PC-3 (cell line): ENCODE results near the gene NTM. TPM values are rescaled to one million over a fixed set of nuclear protein-coding genes. Genes with fewer than 3 reads are reported as not detected.

Experiments
- ATAC-seq: fragments of 200-7000 bp; cut with Tn5 transposase; 2 replicates; pipeline ENCODE4 v1.9.1; 2020; ENCODE audit warnings: mild to moderate bottlenecking, moderate library complexity
- BruUV-seq: library from RNA; stranded (reverse); fragments of 400-500 nt; replicated peaks from 2 replicates; lab custom pipeline; 2021; lab: Mats Ljungman, UMichigan
- CTCF ChIA-PET: fragments of 300-600 bp; sonication (Branson Sonifier 250); formaldehyde crosslinking; loops from one replicate; lab custom pipeline; 2022; ENCODE audit warnings: antibody characterized with exemption; lab: Charles Lee
- POLR2A ChIA-PET: fragments of 300-600 bp; sonication (Branson Sonifier 250); formaldehyde crosslinking; loops from one replicate; lab custom pipeline; 2022; ENCODE audit warnings: antibody characterized with exemption; ENCODE audit not compliant: unreplicated experiment; lab: Charles Lee
- DNase-seq: peaks from one replicate; pipeline ENCODE4 v3.0.0-alpha.2; 2015
- H2AFZ ChIP-seq: fragments of 300-600 bp; sonication (generic); 2 replicates; pipeline ENCODE4 v1.6.0; 2016; ENCODE audit warnings: antibody characterized with exemption, low read length
- H3F3A ChIP-seq: fragments of 300-600 bp; sonication (generic); one replicate; pipeline ENCODE4 v1.6.0; 2017; ENCODE audit warnings: antibody characterized with exemption, low read length, control low read depth, mild to moderate bottlenecking; ENCODE audit not compliant: unreplicated experiment
- H3K27ac ChIP-seq: fragments of 300-600 bp; sonication (generic); 2 replicates; pipeline ENCODE4 v1.5.1; 2016; ENCODE audit warnings: mild to moderate bottlenecking, low read length
- H3K27me3 ChIP-seq: fragments of 300-600 bp; sonication (generic); 2 replicates; pipeline ENCODE4 v1.6.1; 2016; ENCODE audit warnings: low read length, mixed read lengths
- H3K36me3 ChIP-seq: fragments of 300-600 bp; sonication (generic); 2 replicates; pipeline ENCODE4 v1.6.1; 2016; ENCODE audit warnings: low read depth, mixed run types, low read length, mixed read lengths
- H3K4me1 ChIP-seq: fragments of 300-600 bp; sonication (generic); 2 replicates; pipeline ENCODE4 v1.5.1; 2016; ENCODE audit warnings: low read length; ENCODE audit not compliant: insufficient read depth
- H3K4me2 ChIP-seq: fragments of 300-600 bp; sonication (generic); 2 replicates; pipeline ENCODE4 v1.6.0; 2016; ENCODE audit warnings: low read length
- H3K4me3 ChIP-seq: fragments of 300-600 bp; sonication (generic); 2 replicates; pipeline ENCODE4 v1.5.1; 2016; ENCODE audit warnings: mild to moderate bottlenecking, low read length, mixed read lengths
- H3K79me2 ChIP-seq: fragments of 300-600 bp; sonication (generic); 2 replicates; pipeline ENCODE4 v1.6.1; 2017; ENCODE audit warnings: low read length, mixed read lengths
- H3K9ac ChIP-seq: fragments of 300-600 bp; sonication (generic); 2 replicates; pipeline ENCODE4 v1.6.0; 2016; ENCODE audit warnings: mild to moderate bottlenecking, low read length
- H3K9me2 ChIP-seq: fragments of 300-600 bp; sonication (generic); replicated peaks from 2 replicates; pipeline ENCODE4 v1.6.1; 2016; ENCODE audit warnings: mixed run types, low read length, mixed read lengths
- H3K9me3 ChIP-seq: fragments of 300-600 bp; sonication (generic); 2 replicates; pipeline ENCODE4 v1.6.1; 2016; ENCODE audit warnings: low read length, mixed read lengths
- H4K20me1 ChIP-seq: fragments of 300-600 bp; sonication (generic); 2 replicates; pipeline ENCODE4 v1.6.1; 2016; ENCODE audit warnings: low read length, mixed read lengths
- EZH2 ChIP-seq: fragments of 300-600 bp; sonication (generic); IDR thresholded peaks from one replicate; pipeline ENCODE4 v1.6.1; 2017; ENCODE audit warnings: antibody characterized with exemption, mild to moderate bottlenecking, low read length; ENCODE audit not compliant: unreplicated experiment
- EZH2phosphoT487 ChIP-seq: fragments of 300-600 bp; sonication (generic); IDR thresholded peaks from 2 replicates; pipeline ENCODE4 v1.6.1; 2018; ENCODE audit warnings: mild to moderate bottlenecking, antibody characterized with exemption, low read length, borderline replicate concordance
- intact Hi-C: fragments of 100-400 bp; cut with micrococcal nuclease; formaldehyde crosslinking; loops from 2 replicates; pipeline ENCODE4 v1.9.0; 2023
- total RNA-seq: library from RNA; depleted of rRNA; stranded (reverse); fragments of >200 nt; gene quantifications from 2 replicates; pipeline ENCODE4 v1.2.3, GENCODE V29; 2014
- TF ChIP-seq, protein P1 (sequence below): fragments of 300-600 bp; sonication (generic); conservative IDR thresholded peaks from 2 replicates; pipeline ENCODE4 v1.5.1; 2017; ENCODE audit warnings: antibody characterized with exemption, low read depth, mild to moderate bottlenecking, low read length

NTM gene
- total RNA-seq, 1 experiment from 2014 or later, result not detected

DNA sequence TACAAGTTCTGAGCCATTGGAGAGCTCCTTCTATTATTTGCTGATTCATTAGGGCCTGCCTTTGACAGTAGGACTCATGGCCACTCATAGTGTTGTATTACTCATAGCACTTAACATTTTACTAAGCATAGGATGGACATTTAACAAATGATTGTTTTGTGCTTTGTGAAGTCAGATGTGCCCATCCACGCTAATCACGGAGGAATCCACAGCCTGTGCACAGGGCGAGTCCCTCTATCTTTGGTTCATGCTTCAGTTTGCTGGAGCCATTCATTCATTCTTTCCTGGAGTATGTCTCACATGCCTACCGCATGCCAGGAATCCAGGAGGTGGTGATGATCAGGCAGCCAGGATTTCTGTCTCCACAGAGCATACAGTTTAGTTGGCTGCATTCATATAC, 254.1 kb downstream of the NTM start:
- peaks cover 74% of the 10 kb centered on the region for H3K27me3 ChIP-seq
- ChIA-PET POLR2A (no interaction called here), CTCF (no interaction called here)
- no peaks in the 10 kb centered on the region for H3K9me3 ChIP-seq
- H3K4me2 ChIP-seq, result no peak overlapping the region
- no peak overlapping the region for H3K9ac ChIP-seq
- no peaks in the 10 kb centered on the region for H3K4me1 ChIP-seq
- DNase-seq (no peak), ATAC-seq (no peak)
- H3K36me3 ChIP-seq, result no peaks in the 10 kb centered on the region
- intact Hi-C loops, result no loop called here
- no peaks in the 10 kb centered on the region for H4K20me1 ChIP-seq
- no TSS peak for BruUV-seq
- no peaks in the 10 kb centered on the region for H3K9me2 ChIP-seq
- H3K79me2 ChIP-seq, result no peaks in the 10 kb centered on the region
- TF ChIP-seq EZH2, result no peak
- no peak for TF ChIP-seq EZH2phosphoT487
- TF ChIP-seq, protein P1, sequence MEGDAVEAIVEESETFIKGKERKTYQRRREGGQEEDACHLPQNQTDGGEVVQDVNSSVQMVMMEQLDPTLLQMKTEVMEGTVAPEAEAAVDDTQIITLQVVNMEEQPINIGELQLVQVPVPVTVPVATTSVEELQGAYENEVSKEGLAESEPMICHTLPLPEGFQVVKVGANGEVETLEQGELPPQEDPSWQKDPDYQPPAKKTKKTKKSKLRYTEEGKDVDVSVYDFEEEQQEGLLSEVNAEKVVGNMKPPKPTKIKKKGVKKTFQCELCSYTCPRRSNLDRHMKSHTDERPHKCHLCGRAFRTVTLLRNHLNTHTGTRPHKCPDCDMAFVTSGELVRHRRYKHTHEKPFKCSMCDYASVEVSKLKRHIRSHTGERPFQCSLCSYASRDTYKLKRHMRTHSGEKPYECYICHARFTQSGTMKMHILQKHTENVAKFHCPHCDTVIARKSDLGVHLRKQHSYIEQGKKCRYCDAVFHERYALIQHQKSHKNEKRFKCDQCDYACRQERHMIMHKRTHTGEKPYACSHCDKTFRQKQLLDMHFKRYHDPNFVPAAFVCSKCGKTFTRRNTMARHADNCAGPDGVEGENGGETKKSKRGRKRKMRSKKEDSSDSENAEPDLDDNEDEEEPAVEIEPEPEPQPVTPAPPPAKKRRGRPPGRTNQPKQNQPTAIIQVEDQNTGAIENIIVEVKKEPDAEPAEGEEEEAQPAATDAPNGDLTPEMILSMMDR, result no peak
- H2AFZ ChIP-seq, result no peak overlapping the region
- H3F3A ChIP-seq, result no peaks in the 10 kb centered on the region
- no peak overlapping the region for H3K27ac ChIP-seq
- H3K4me3 ChIP-seq, result no peak overlapping the region

DNA sequence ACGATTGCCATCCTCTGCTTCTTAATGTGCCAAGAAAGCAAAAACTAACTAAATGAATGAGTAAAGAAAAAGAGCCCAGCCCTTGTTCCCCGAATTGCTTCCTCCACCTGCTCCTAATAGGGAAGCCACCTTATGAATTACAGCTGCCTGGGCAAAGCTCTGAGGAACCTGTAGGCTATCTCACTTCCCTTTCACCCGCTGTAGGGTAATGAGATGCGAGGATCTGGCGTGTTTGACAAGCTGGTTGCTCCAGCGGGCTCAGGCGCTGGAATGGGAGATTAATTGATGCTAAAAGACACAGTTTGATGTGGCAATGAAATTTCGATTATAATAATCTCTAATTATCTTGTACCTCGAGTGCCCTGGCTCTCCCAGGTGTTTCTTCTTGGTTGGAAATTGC, 256.4 kb downstream of the NTM start:
- Histone ChIP-seq H3K4me3 (no peak overlapping the region), H3K9ac (no peak overlapping the region), H2AFZ (no peak overlapping the region), H3K4me2 (no peak overlapping the region), H3K9me3 (no peaks in the 10 kb centered on the region), H3K9me2 (no peaks in the 10 kb centered on the region), H4K20me1 (no peaks in the 10 kb centered on the region), H3K27ac (no peak overlapping the region), H3K79me2 (no peaks in the 10 kb centered on the region), H3K4me1 (no peaks in the 10 kb centered on the region), H3K27me3 (peaks cover 95% of the 10 kb centered on the region), H3F3A (no peaks in the 10 kb centered on the region), H3K36me3 (no peaks in the 10 kb centered on the region)
- TF ChIP-seq, protein P1, result no peak
- TF ChIP-seq EZH2phosphoT487 (no peak), EZH2 (no peak)
- ChIA-PET POLR2A (no interaction called here), CTCF (no interaction called here)
- intact Hi-C loops, result no loop called here
- BruUV-seq, result no TSS peak
- ATAC-seq (no peak), DNase-seq (no peak)

DNA sequence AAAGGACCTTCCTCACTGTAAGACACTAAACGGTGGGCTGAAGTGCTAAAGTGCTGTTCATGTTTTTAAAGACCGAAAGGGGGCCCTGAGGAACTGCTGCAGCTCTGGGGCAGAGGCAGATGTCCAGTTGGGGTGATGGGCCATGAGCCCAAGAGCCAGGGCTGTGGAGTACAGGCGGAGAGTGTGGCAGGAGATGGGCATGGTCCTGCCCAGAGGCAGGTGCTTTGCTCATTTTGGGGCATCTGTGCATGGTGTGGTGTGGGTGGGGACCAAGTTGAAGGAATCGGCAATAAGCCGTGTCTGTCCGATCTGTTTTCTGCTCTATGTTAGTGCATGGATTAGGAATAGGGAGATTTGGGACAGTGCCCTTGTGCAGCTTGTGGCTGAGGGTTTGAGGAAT, 258.3 kb downstream of the NTM start:
- Histone ChIP-seq H3K36me3 (no peaks in the 10 kb centered on the region), H3K79me2 (no peaks in the 10 kb centered on the region), H3K27ac (no peak overlapping the region), H3K9me2 (no peaks in the 10 kb centered on the region), H3K4me3 (no peak overlapping the region), H4K20me1 (no peaks in the 10 kb centered on the region), H3K27me3 (peaks cover 88% of the 10 kb centered on the region), H3K9me3 (no peaks in the 10 kb centered on the region), H2AFZ (no peak overlapping the region), H3F3A (no peaks in the 10 kb centered on the region), H3K4me1 (no peaks in the 10 kb centered on the region), H3K4me2 (no peak overlapping the region), H3K9ac (no peak overlapping the region)
- intact Hi-C loops, result no loop called here
- ATAC-seq (no peak), DNase-seq (no peak)
- no TSS peak for BruUV-seq
- TF ChIP-seq EZH2, result no peak
- ChIA-PET CTCF (no interaction called here), POLR2A (no interaction called here)
